Hematopoietic multipotent progenitor cell (in vitro differentiated cells): Measurements from ENCODE around the gene UBN2. TPM values are rescaled to one million over a fixed set of nuclear protein-coding genes. Genes with fewer than 3 reads are reported as not detected.
"Not testable (repeated sequence)": the region's sequence is repeated elsewhere in the genome, so short reads cannot be mapped to it uniquely, and the experiment has no call there.

Experiments used
- DNase-seq, 3 donors: peaks; one replicate each; pipeline ENCODE4 v3.0.0-alpha.2; 2011 to 2015; ENCODE audit warnings: low read depth in 2 of 3, low spot score in 2 of 3
- total RNA-seq: library from RNA; depleted of rRNA; stranded (reverse); fragments of >200 nt; gene quantifications from one replicate; pipeline ENCODE4 v1.2.3, GENCODE V29; 2012

UBN2 gene
- total RNA-seq, 1 donor, result 5.7 TPM

DNA sequence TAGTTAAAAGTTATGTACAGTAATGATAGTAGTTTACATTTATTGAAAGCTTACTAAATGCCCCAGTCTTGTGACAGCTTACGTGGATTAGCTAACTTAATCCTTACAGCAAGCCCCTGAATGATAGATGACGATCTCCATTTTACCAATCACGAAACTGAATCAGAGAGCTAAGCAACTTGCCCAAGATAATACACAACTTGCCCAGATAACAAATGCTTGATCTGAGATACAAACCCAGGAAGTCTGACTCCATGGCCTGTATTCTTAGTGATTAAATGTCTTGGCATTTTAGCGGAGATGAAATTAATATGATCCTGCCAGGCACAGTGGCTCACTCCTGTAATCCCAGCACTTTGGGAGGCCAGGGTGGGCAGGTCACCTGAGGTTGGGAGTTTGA is 63.2 kb downstream of the UBN2 start:
- no peak for DNase-seq

DNA sequence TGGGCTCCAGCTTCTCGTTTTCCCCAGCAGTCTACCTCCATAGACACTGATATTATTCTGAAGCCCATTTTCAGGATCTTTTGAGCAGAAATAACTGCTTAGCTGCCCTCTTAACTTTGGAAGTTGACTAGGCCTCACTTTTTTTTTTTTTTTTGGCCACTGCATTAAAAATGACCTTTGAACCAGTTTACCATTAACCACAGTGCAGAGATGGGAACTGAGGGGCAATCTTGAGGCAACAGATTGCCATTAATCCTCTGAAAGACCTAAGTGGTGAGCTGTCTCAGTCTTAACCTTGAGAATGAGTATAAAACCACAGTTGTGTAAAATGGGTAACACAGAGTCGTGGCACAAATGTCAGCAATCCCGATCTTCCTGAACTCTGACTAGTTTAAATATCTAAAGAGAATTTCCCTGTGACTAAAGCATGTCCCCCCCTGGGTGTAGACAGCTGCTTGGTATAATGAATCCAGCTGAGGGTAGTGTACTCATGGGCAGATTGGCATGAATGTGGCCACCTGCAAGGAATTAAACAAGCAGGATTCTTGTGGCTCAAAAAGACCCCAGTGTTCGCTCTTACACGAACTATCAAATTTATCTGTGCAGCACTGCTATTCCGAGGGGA is 64.0 kb downstream of the UBN2 start:
- DNase-seq, result no peak

DNA sequence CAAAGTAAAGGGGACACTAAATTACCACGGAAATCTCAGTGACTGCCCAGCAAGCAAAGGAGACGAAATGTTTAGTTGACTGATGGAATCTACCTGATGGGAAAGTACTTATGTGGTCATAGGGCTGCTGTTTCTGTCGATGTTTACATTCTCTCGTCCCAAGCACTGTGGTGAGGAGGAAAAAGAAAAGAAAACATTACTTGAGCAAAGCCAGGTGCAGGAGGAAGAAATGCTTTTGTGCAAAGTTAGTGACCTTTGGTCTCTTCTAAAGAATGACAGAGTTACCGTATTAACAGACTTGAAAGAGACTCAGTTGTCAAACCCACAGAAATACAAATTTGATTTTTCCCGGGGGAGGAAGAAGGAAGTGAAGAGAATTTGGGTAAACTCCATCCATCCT is 66.8 kb downstream of the UBN2 start:
- DNase-seq, result no peak

DNA sequence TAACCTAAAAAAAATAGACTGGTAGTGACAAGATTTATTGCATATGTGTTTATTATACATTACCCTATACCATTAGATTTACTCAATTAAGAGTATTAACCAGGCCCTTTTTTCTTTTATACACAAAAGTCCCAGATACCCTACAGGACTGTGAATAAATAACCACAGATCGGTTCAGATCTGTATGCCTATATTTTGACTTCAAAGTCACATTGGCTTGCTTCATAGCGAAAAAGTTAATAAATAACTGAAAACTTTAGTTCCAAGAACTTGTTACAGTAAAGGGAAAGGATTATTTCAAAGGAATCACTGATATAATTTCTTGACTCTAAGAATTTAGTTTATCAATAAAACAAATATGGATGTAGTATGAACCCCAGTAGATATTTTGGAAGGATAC is 68.3 kb downstream of the UBN2 start:
- no peak for DNase-seq

DNA sequence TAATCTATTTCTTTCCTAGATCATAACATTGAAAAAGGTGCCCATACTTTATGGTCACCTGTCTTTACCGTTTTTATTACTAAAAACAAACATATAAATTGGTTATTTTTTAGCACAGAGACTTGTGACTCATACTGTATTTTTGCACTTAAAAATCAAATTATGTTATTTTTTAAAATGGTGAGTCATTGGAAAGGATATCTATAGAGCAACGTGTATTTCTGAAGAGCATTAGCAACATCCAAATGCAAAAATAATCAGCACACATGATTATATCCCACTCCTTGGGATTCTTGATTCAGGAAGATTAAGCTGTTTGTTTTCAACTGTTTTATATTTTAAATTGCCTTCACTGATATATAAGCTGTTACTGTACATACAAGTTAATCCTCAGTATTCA is 69.4 kb downstream of the UBN2 start:
- no peak for DNase-seq

DNA sequence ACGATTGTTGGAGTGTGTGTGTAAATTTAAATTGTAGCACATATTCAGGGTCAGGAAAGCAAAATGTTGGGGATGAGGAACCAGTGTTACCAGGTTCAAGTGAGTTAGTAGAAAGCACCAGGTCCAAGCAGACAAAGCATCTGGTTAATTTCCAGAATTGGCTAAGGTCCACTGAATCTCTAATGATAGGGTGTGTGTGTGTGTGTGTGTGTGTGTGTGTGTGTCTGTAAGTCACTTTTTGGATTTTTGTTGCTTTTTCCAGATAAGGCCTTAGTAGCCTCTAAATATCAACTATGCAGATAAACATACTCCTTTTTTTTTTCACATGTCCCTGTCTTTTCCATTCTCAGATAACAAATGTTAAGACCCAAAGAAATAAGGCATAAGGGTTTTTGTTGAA is 73.5 kb downstream of the UBN2 start:
- no peak for DNase-seq

DNA sequence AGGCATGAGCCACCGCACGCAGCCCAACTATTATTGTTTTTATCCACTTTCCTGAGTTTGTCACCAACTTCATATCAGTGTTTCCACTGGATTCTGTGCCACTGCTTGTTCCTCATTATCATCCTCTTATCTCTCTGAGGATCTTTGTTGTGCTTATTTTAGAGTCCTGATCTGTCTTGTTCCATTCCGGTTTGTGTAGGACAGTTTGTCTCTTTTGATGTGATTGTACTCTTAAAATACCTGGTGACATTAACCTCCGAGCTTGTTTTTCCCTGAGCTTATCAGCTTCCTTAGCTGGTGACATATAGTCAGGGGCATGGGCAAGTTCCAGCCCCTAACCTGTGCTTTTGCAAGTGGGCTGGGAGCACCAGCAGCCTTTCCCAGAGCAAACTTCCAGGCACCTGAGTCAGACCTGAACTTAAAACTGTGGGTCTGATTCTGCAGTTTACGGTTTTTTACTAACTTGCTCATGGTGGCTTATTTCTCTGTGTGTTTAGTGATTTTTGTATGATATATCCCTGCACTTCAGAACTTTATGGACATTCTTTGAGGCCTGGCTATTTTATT is 87.0 kb downstream of the UBN2 start:
- peak in 1 of 3 donors; percentile 38 for DNase-seq

DNA sequence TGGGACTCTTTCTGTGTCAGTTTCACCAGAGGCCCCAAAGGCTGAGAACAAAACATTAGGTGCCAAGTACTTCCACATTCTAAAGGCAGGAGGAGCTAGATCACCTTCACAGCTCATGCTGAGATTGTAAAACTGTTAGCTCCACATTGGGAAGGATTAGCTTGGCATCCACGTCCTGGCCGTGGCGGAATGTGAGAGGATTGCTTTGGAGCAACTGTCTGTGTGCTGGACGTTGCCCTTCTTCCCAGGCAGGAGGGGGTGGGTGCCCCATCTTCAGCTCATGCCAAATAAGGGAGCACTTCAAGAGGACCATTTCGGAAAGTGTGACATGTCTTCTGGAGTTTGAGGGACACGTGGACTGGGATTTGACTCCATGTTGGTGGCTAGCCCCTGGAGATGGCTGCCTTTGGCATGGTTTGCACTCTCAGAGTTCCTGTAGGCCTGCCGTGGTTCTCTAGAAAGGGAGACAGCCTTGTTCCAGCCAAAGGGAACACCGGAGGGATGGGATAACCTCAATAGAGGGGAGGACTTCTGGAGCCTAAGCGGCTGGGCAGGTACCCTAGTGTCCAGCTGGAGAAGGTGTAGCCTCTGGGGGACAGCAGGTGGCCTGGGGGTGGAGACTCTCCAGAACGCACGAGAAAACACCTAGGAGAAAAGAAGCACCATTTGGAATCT is 90.2 kb downstream of the UBN2 start:
- peak in 1 of 3 donors; percentile 47 for DNase-seq

DNA sequence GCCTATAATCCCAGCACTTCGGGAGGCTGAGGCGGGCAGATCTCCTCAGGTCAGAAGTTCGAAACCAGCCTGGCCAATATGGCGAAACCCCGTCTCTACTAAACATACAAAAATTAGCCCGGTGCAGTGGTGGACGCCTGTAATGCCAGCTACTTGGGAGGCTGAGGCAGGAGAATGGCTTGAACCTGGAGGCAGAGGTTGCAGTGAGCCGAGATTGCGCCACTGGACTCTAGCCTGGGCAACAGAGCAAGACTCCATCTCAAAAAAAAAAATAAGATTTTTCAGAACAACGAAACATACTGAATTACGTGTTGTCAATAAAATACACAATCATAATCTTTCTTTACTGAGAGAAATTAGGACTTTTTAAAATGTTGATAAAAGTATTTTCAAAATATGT is 93.7 kb downstream of the UBN2 start:
- DNase-seq, result not testable (repeated sequence)

DNA sequence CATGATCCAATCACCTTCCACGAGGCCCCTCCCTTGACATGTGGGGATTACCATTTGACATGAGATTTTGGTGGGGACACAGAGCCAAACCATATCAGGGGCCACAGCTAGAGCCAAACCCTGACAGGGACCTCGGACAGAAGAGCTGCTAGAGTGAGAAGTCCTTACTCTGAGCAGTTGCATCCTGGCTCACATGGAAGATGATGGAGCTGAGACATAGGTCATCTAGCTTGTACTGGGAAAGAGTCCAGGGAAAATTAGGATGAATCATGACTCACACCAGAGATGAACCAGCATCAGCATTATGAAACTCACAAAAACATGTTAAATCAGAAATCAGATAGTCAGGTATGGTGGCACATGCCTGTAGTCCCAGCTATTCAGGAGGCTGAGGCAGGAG is 97.3 kb downstream of the UBN2 start:
- DNase-seq, result no peak

DNA sequence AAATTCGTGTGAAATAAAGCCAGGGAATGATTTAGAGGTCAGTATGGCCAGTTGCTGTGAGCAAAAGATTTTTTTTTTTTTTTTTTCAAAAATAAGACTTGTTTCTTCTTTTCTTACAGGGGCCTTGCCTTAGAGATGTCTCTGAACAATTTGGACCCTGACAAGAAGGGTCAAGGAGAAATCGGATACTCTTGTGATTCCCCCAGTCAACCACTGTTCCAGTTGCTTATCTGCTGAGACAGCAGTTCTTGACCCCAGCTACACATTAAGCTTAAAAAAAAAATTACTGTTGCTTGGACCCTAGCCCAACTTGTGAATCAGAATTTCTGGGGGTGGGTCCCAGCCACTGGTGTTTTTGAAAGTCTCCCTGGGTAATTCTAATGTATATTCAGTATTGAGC is 98.1 kb downstream of the UBN2 start:
- no peak for DNase-seq

DNA sequence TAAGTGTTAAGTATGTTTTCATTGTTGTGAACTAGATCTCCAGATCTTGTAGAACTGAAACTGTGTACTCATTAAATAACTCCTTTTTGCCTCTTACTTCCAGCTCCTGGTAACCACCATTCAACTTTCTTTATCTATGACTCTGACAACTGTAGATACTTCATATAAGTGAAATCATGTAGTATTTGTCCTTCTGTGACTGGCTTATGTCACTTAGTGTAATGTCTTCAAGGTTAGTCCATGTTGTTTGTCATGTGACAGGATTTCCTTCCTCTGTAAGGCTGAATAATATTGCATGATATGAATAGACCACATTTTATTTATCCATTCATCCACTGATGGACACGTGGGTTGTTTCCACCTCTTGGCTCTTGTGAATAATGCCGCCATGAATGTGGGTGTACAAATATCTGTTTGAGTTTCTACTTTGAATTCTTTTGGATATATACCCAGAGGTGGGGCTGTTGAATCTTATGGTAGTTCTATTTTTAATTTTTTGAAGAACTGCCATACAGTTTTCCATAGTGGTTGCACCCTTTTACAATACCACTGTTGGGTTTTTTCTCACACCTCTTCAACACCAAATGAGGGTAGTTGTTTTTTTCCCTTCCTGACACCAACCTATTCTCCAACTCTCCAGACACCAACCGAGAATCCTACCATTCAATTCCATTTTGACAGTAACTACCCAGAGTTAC is 99.4 kb downstream of the UBN2 start:
- DNase-seq, result no peak

DNA sequence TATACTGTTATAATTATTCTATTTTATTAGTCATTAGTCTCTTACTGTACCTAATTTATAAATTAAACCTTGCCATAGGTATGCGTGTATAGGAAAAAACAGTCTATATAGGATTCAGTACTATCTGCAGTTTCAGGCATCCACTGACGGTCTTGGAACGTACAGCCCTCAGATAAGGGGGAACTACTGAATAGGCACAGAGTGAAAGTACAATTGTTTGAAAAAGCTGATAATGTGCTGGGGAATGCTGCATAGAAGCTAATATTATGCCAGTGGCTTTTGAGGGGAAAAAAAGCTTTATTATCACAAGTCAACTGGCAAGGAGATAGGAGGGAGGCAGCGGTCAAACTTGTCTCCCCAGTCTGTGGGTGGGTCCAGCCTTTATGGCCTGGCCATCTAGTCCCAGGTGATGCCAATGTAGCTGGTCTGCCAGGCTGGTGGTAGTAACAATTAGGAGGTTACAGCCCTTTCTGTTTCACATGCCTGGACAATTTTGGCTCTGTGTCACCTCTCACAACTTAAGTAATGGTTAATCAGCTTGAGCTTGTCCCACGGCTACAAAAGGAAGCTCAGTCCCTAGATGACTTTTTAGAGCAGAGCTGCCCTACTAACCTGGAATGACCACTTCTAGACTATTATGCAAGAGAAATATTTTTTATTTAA is 101.8 kb downstream of the UBN2 start:
- DNase-seq, result no peak

DNA sequence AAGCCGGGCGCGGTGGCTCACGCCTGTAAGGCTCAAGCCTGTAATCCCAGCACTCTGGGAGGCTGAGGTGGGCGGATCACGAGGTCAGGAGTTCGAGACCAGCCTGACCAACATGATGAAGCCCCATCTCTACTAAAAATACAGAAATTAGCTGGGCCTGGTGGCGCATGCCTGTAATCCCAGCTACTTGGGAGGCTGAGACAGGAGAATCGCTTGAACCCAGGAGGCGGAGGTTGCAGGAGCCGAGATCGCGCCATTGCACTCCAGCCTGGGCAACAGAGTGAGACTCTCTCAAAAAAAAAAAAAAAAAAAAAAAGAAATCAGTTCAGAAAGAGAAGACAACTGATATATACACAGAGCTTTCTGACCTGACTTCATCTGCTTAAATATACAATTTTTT is 102.4 kb downstream of the UBN2 start:
- not testable (repeated sequence) for DNase-seq

DNA sequence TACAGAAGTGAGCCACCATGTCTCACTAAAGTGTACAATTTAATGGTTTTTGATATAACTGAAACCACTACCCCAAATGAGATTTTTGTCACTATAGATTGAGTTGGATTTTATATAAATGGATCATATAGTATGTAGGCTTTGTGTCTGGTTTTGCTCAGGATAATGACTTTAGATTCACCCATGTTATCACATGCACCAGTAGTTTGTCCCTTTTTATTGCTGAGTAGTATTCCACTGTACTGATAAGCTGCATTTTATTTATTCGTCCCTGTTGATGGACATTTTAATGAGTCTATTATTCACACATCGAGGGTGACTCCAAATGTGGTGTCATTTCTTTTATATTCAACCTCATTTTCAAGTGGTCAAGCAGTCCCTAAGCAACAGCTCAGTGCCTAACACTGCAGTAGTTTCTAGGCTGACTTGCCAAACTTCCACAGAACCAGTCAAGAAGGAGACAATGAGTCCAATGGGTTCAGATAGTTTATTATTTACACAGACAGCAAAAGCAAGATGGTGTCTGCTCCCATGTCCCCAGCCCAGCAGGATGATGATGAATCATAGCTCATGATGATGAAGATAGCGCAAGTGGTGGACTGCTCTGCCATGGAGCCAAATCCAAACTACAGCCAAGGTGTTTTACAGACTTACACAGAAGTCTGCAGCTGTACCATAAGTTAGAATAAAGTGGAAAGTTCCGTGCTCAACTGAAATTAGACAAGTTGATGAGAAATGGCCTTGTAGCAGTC is 103.5 kb downstream of the UBN2 start:
- no peak for DNase-seq

DNA sequence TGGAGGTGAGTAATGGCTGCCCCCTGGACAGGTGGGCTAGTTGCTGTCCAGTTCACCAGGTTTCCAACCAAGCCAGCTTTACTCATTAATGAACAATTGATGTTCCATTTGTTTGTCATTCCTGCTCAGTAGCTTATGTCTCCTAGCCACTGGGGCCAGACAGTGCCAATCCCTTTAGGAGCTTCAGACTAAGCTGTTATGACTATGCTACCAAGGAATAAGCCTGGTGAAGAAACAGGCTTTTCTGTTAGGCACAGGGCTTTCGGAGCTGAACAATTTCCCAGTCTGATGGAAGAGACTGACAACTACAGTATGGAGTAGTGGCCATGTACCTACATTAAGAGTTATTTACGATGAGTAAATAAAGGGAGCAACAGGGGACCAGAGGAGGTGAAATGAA is 108.0 kb downstream of the UBN2 start:
- no peak for DNase-seq

DNA sequence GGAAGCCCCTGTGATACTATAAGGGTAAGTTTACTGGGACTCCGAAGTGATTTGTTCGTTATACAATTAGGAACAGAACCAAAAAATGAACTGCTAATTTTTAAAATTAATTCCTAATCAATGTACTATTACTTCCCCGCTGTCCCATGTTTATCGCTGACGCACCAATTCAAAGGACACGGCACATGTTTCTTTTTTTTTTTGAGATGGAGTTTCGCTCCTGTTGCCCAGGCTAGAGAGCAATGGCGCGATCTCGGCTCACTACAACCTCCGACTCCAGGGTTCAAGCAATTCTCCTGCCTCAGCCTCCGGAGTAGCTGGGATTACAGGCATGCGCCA is 108.6 kb downstream of the UBN2 start:
- DNase-seq, result no peak

DNA sequence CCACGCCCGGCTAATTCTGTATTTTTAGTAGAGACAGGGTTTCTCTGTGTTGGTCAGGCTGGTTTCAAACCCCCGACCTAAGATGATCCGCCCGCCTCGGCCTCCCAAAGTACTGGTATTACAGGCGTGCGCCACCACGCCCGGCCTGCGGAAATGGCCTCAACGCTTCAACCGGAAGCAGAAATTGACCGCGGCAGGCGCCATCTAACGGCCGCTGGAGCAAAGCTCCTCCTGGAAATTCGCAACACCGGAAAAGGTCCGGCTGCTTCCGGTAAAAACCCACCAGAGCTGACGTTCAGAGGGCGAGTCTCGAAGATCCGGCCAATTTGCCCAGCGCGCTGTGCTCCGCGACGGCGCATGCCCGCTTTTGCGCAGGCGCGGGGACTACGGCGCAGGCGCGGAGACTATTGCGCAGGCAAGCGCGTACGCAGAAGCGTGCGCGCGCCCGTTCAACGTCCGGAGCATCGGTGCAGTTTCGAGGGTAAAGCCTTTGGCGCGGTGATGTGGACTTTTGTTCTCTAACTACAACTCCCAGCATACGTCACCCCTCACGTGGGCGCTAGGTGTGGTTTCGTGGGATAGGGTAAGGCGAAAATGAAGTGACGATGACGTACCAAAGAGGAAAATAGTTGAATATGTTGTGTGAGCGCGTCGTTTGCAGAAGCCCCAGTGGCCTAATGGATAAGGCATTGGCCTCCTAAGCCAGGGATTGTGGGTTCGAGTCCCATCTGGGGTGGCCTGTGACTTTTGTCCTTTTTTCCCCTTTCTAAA is 109.2 kb downstream of the UBN2 start:
- DNase-seq, result peak; percentile 99 to 100 (median 100)

DNA sequence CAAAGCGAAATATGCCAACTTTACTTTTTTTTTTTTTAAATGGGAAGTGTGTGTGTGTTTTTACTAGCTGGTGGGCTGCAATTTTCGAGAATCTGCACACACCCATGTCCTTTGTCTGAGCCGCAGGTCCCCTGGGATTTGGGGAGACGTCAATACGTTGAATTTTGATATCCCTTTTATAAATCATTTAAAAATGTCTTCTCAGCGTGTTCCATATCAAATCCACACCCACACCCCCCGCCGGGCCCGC is 109.7 kb downstream of the UBN2 start:
- no peak for DNase-seq

DNA sequence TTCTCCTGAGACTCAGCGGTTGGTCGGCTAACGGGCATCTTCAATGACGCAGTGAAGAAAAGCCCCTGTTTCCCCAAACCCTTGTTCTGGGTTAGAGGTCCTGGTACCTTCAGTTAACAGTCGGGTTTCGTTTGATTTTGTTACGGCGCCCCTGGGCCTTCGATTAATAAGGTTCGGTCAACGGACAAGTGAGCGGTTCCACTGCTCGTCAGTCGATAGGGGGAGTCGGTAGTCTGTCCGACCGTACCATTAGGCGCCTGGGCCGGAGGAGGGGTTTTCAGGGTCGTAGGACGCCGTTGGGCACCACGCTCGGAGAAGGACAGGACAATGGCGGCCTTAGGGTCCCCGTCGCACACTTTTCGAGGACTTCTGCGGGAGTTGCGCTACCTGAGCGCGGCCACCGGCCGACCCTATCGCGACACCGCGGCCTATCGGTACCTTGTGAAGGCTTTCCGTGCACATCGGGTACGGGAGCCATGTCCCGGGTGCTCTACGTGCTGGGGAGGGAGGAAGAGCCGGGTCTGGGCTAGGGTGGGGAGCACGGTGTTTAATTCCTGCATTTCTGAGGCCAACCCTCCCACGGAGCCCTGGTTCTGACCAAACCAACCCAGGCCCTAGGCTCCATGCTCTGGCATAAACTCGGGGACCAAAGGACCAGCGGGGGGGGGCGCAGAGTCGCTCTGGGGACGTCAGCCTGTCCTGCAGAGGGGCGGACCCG is 110.2 kb downstream of the UBN2 start, which contains the start of gene FMC1:
TSS of gene FMC1 (plus strand) at position 280 of the 718 bp plus-strand sequence. CDS start at position 328, 48 bp downstream.
- peak; percentile 73 to 97 (median 91) for DNase-seq
